T-helper 1 cell treated with Interleukin-12 subunit alpha and Interleukin-12 subunit beta and Interleukin-4 antibody, amounts not matched to agents 30 μg/mL and 1 μg/mL, for 36 hours (primary cell): ENCODE data around the gene TSPY4.
"Not testable (repeated sequence)": the region's sequence is repeated elsewhere in the genome, so short reads cannot be mapped to it uniquely, and the experiment has no call there.

ENCODE experiments used
- H3K27ac Mint-ChIP-seq: one replicate; pipeline ENCODE4 v1.8.0; 2021; ENCODE audit warnings: mild to moderate bottlenecking, mixed read lengths
- H3K27me3 Mint-ChIP-seq: one replicate; pipeline ENCODE4 v1.8.0; 2021; ENCODE audit warnings: low read depth, mixed read lengths
- H3K36me3 Mint-ChIP-seq: one replicate; pipeline ENCODE4 v1.8.0; 2021; ENCODE audit warnings: low read depth, mixed read lengths
- H3K4me1 Mint-ChIP-seq: one replicate; pipeline ENCODE4 v1.8.0; 2021; ENCODE audit warnings: low read depth, mixed read lengths
- H3K4me3 Mint-ChIP-seq: one replicate; pipeline ENCODE4 v1.8.0; 2021; ENCODE audit warnings: mild to moderate bottlenecking, moderate library complexity, mixed read lengths
- H3K9me3 Mint-ChIP-seq: one replicate; pipeline ENCODE4 v1.8.0; 2021; ENCODE audit warnings: mixed read lengths

TSPY4 gene, protein sequence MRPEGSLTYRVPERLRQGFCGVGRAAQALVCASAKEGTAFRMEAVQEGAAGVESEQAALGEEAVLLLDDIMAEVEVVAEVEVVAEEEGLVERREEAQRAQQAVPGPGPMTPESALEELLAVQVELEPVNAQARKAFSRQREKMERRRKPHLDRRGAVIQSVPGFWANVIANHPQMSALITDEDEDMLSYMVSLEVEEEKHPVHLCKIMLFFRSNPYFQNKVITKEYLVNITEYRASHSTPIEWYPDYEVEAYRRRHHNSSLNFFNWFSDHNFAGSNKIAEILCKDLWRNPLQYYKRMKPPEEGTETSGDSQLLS

DNA sequence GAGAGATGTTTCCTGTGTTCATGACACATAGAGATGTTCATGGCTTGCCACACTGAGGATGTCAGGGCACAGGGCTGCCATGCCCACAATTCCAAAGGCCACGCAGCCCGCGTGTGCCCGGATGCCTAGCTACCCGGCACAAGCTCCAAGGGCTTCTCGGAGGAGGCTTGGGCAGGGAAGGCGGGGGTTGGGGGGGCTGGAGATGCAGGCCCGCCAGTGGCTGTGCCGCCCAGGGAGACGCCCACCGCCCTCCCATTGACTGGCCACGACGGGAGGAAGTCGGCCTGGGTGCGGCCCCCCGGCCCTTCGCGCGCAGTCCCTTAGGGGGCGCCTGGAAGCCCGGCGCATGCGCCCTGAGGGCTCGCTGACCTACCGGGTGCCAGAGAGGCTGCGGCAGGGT, at the start of gene TSPY4:
Gene TSPY4, plus strand, starts transcription at position 301 of the 400 bp plus-strand sequence. Its CDS starts 46 bp downstream, at position 347.
- not testable (repeated sequence) for H3K9me3 Mint-ChIP-seq, H3K27me3 Mint-ChIP-seq, H3K4me3 Mint-ChIP-seq, H3K4me1 Mint-ChIP-seq, H3K36me3 Mint-ChIP-seq, H3K27ac Mint-ChIP-seq

GRCh38 chrY:9320996-9321395, 16.3 kb upstream of the TSPY4 start:
- Mint-ChIP-seq H3K4me3 (no peak overlapping the region), H3K27me3 (no peaks in the 10 kb centered on the region), H3K9me3 (no peaks in the 10 kb centered on the region), H3K4me1 (no peaks in the 10 kb centered on the region), H3K36me3 (no peaks in the 10 kb centered on the region), H3K27ac (no peak overlapping the region)

DNA sequence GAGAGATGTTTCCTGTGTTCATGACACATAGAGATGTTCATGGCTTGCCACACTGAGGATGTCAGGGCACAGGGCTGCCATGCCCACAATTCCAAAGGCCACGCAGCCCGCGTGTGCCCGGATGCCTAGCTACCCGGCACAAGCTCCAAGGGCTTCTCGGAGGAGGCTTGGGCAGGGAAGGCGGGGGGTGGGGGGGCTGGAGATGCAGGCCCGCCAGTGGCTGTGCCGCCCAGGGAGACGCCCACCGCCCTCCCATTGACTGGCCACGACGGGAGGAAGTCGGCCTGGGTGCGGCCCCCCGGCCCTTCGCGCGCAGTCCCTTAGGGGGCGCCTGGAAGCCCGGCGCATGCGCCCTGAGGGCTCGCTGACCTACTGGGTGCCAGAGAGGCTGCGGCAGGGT, 20.2 kb downstream of the TSPY4 start, which contains the start of gene TSPY8:
Gene TSPY8, plus strand, starts transcription at position 301 of the 400 bp plus-strand sequence. Its CDS starts 46 bp downstream, at position 347.
- H3K9me3 Mint-ChIP-seq, H3K27ac Mint-ChIP-seq, H3K4me3 Mint-ChIP-seq, H3K27me3 Mint-ChIP-seq, H3K4me1 Mint-ChIP-seq, H3K36me3 Mint-ChIP-seq: not testable (repeated sequence)
